Neural crest cell (in vitro differentiated cells): ENCODE measurements around the gene CLSTN2. TPM values are rescaled to one million over a fixed set of nuclear protein-coding genes. Genes with fewer than 3 reads are reported as not detected.

Experiments used
- DNase-seq: peaks from one replicate; pipeline ENCODE4 v3.0.0; 2021; ENCODE audit warnings: low read depth, mixed read lengths, low spot score
- H3K27ac Mint-ChIP-seq: one replicate; pipeline ENCODE4 v1.8.0; 2021; ENCODE audit warnings: mild to moderate bottlenecking, mixed read lengths; ENCODE audit not compliant: unreplicated experiment
- H3K27me3 Mint-ChIP-seq: 2 replicates; pipeline ENCODE4 v1.8.0; 2021; ENCODE audit warnings: low read depth, mild to moderate bottlenecking, mixed read lengths
- H3K36me3 Mint-ChIP-seq: 2 replicates; pipeline ENCODE4 v1.8.0; 2021; ENCODE audit warnings: low read depth, mild to moderate bottlenecking, mixed read lengths
- H3K4me1 Mint-ChIP-seq: 2 replicates; pipeline ENCODE4 v1.8.0; 2021; ENCODE audit warnings: mixed read lengths
- H3K4me3 Mint-ChIP-seq: one replicate; pipeline ENCODE4 v1.8.0; 2021; ENCODE audit warnings: mild to moderate bottlenecking, mixed read lengths
- H3K9me3 Mint-ChIP-seq: 2 replicates; pipeline ENCODE4 v1.8.0; 2021; ENCODE audit warnings: mixed read lengths
- CTCF ChIP-seq: fragments of 200-600 bp; sonication (generic); conservative IDR thresholded peaks from 2 replicates; pipeline ENCODE4 v1.5.0; 2021; ENCODE audit warnings: antibody characterized with exemption, mild to moderate bottlenecking
- total RNA-seq: library from RNA; stranded (reverse); gene quantifications from 2 replicates; pipeline ENCODE4 v1.2.1, GENCODE V29; 2021

The CLSTN2 gene
- total RNA-seq, 1 donor from 2014 or later: 1.9 TPM

DNA sequence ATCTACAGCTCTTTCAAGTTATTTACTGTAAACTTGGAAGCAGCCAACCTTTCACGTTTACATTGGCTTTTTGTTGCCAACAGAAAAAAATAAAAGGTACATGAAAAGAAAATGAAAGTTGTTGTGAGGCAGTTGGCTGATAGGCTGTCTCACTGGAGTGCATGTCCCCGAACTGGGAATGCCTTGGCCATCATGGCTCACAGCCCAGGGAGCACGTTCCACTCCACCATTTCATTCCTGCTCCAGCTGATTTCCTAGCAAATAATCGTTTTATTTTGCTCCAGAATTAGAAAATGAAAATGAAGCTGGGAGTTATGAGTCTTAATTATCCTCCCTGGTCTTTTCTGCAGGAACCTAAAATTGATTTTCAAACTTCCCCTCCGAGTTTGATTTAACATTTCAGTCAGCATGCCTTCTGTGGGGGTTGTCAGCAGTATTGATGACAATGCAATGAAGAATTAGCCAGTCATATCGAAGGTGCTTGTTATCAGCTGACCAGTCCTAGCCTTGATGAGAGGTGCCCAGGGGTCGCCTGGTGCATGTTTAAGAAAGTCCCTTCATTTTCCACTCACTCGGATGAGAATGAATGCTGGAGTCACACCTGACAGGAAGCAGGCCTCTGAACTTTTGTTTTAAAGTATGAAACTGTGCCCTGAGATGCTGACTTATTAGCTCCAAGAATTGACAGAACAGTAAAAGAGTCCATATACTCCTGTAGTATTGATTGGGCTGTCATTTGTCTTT, 449.2 kb downstream of the CLSTN2 start:
- H3K27me3 Mint-ChIP-seq: no peaks in the 10 kb centered on the region
- H3K4me1 Mint-ChIP-seq: no peaks in the 10 kb centered on the region

GRCh38 chr3:140384876-140385275, 449.9 kb downstream of the CLSTN2 start:
- no peak for TF ChIP-seq CTCF
- Mint-ChIP-seq H3K27me3 (no peaks in the 10 kb centered on the region), H3K4me3 (no peak overlapping the region), H3K4me1 (no peaks in the 10 kb centered on the region), H3K27ac (no peak overlapping the region), H3K9me3 (peaks cover 2% of the 10 kb centered on the region), H3K36me3 (no peaks in the 10 kb centered on the region)
- no peak for DNase-seq

More for the DNA sequence above, 449.2 kb downstream of the CLSTN2 start:
- no peak for TF ChIP-seq CTCF
- no peak for DNase-seq
- no peak overlapping the region for H3K4me3 Mint-ChIP-seq
- H3K36me3 Mint-ChIP-seq: no peaks in the 10 kb centered on the region
- H3K27ac Mint-ChIP-seq: no peak overlapping the region
- peaks cover 2% of the 10 kb centered on the region for H3K9me3 Mint-ChIP-seq

DNA sequence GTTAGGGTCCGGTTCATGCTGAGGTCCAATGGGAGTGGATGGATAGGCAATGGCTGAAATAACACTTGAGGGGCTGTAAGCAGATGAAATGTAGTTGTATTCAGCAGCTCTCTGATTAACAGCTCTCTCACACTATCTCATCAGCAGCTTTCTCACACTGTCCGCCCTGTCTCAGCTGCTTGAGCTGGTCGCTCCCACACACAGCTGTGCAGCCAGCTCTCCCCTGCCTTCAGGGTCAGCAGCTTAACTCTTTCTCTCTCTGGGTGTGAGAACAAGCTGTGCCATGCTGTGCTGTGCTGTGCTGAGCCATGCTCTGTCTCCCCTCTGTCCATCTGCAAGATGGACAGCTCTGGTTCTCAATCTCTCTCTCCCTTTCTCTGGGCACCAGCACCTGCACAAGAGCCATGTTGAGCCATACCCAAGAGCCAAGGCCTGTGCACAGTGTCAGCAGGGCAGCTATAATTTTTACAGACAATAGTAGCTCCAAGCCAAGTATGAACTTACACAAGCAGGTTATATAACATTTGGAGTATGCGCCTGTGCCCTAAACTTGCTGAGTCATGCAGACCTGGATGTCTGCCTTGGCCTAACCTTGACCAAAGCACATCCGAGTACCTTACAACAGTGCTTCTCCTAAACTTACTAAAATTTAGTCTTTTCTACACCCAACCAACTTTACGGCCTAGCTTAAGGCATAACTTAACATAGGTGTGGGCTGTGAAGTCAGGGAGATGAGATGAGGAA, 451.5 kb downstream of the CLSTN2 start:
- no peak overlapping the region for H3K4me3 Mint-ChIP-seq
- no peaks in the 10 kb centered on the region for H3K36me3 Mint-ChIP-seq
- H3K27me3 Mint-ChIP-seq: no peaks in the 10 kb centered on the region

GRCh38 chr3:140387244-140387643, 452.3 kb downstream of the CLSTN2 start:
- Mint-ChIP-seq H3K36me3 (no peaks in the 10 kb centered on the region), H3K27ac (no peak overlapping the region), H3K4me3 (no peak overlapping the region), H3K4me1 (peaks cover 4% of the 10 kb centered on the region), H3K27me3 (no peaks in the 10 kb centered on the region), H3K9me3 (no peaks in the 10 kb centered on the region)
- no peak for TF ChIP-seq CTCF
- DNase-seq: no peak

More for the DNA sequence above, 451.5 kb downstream of the CLSTN2 start:
- Mint-ChIP-seq H3K9me3 (no peaks in the 10 kb centered on the region), H3K4me1 (peaks cover 4% of the 10 kb centered on the region), H3K27ac (peak overlapping the region; percentile 53)
- DNase-seq: no peak
- no peak for TF ChIP-seq CTCF

- Mint-ChIP-seq H3K27me3 (no peaks in the 10 kb centered on the region), H3K4me1 (peaks cover 4% of the 10 kb centered on the region), H3K36me3 (no peaks in the 10 kb centered on the region), H3K27ac (no peak overlapping the region), H3K4me3 (no peak overlapping the region), H3K9me3 (no peaks in the 10 kb centered on the region)
- no peak for DNase-seq
- TF ChIP-seq CTCF: no peak
Observed at GRCh38 chr3:140388202-140388922, 453.4 kb downstream of the CLSTN2 start.
